ENCODE results near the gene MGMT.

Gene MGMT

GRCh38 chr10:129755621-129756020 lies 288.6 kb downstream of the MGMT start:
- no peak for TF ChIP-seq CTCF (IDR thresholded peaks at IDR 0.05)
- TF ChIP-seq ZFX (IDR thresholded peaks at IDR 0.05; ENCODE audit: borderline replicate concordance): no peak
- H3K27ac ChIP-seq: no peak overlapping the region

DNA sequence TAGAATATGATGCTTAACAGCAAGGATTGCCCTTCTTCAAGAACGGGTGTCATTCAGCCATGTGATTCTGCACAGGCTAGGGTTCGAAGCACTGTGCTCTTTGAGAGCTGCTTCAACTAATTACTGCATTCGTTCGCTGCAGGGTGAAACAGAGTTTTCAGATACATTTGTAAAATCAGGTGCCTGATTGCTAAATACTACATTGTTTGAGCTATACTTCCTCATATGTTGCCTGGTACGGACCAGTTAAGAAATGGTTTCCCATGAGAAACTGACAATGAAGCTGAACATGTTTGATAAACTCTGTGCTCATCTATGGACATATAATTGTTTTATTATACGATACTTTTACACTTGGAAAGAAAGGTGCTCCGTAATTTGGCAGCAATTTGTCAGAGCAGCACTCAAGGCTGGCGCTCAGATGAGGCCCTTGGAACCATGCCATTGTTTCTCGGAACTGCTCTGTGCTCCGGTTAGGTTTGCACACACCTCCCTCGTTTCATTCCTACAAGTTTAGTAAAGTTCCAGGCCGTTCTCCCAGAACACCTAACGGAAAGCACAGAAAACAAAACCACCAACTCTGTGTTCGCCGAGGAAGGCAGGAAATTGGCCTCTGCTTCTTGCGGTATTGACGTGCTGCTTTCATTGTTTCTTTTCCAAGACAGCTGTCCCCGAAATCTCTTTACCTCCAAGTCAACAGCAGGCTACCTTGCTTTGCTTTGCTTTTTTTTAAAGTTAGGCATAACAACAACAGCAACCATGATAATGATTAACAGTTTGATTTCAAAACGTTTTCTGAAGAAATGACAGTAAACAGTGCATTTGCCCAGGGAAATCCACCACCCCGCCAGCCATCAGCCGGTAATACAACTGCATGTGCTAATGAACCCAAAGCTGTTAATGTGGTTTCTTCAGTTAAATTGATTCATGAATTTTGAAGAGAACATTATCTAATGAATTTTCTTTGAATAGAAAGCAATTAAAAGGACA lies 290.2 kb downstream of the MGMT start:
- H3K27ac ChIP-seq: no peak overlapping the region

DNA sequence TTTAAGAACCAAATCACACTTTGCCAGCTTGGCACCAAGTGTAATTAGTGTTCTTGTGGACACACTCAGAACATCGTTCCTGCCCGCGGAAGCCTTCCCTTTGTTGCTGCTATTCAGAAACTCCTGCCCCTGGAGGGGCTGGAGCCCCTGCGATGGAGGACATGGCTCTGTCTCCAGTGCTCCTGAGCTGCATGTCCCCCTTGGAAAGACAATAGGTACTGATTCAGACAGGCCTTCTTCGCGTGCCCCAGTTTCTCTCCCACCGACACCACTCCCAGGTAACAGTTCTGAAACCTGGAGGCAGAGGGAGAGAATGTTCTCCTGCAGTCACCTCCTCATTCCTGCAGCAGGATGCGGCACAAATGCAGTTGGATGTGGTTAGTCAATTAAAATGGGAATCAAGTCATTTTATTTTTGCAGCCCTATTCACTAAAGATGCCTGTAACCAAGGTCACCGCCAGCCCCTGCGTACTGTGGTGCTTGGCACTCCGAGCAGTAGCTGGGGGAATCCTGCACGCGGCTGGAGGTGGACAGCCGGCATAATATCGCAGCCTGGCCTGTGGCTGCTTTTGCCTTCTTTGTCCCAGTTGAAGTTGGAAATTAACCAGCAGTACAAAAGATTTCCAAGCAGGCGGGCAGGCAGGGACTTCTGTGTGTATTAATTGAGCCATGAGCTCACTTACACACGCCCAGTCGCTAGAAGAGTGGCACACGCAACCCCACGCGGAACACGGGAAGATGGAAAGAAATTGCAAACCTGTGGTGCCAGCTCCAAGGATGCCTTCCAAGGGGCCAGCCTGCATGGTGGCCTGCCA lies 291.4 kb downstream of the MGMT start:
- H3K27ac ChIP-seq: no peak overlapping the region
- TF ChIP-seq CTCF (IDR thresholded peaks at IDR 0.05) (no peak), ZFX (IDR thresholded peaks at IDR 0.05; ENCODE audit: borderline replicate concordance) (no peak)

More for the DNA sequence above, 290.2 kb downstream of the MGMT start:
- no peak for TF ChIP-seq ZFX (IDR thresholded peaks at IDR 0.05; ENCODE audit: borderline replicate concordance)
- TF ChIP-seq CTCF (IDR thresholded peaks at IDR 0.05): no peak

GRCh38 chr10:129759214-129760002 lies 292.4 kb downstream of the MGMT start:
- TF ChIP-seq CTCF (IDR thresholded peaks at IDR 0.05) (no peak), ZFX (IDR thresholded peaks at IDR 0.05; ENCODE audit: borderline replicate concordance) (no peak)
- H3K27ac ChIP-seq: no peak overlapping the region

GRCh38 chr10:129760003-129760315 lies 292.9 kb downstream of the MGMT start:
- TF ChIP-seq CTCF (IDR thresholded peaks at IDR 0.05) (no peak), ZFX (IDR thresholded peaks at IDR 0.05; ENCODE audit: borderline replicate concordance) (no peak)

GRCh38 chr10:129760416-129760815 lies 293.4 kb downstream of the MGMT start:
- no peak for TF ChIP-seq ZFX (IDR thresholded peaks at IDR 0.05; ENCODE audit: borderline replicate concordance)
- H3K27ac ChIP-seq: no peak overlapping the region

More at GRCh38 chr10:129760003-129760315, 292.9 kb downstream of the MGMT start:
- H3K27ac ChIP-seq: no peak overlapping the region

Measured in 22Rv1 (cell line).